ENCODE results near the gene WNT7A. TPM values are rescaled to one million over a fixed set of nuclear protein-coding genes. Genes with fewer than 3 reads are reported as not detected.

WNT7A gene
- total RNA-seq, 1 donor from 2014 or later: 10.3 TPM

DNA sequence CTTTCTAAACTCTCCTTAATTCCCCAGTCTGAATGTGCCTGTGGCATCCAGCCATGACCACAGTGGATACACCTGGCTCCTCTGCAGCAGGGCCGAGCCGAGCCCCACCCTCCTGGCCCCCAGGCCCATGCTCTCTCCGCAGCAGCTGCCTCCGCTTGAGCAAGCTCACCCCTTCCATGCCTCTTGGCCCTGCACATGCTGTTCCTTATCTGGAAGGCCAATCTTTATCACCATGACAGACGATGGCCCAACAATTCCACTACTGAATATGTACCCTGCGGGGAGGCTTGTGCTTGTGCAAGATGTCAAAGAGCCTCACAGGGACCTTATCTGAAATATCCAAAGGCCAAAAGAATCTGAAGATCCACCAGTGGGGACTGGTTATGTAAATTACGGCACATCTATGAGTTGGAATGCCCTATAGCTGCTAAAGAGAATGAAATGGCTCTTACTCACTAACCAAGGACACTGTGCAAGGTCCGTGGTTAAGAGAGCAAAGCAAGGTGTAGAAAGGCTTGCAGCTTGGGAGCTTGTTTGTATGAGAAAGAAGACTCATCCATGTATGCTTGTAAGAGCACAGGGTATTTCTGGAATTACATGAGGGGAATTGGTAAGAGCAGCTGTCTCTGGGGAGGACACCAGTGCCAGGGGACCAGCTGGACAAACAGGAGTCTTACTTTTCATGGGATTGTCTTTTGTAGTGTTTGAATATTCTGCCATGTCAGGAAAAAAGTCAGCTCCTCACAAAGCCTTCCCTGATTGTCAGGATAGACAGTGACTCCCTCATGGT, 55.2 kb downstream of the WNT7A start:
- TF ChIP-seq, protein P1, sequence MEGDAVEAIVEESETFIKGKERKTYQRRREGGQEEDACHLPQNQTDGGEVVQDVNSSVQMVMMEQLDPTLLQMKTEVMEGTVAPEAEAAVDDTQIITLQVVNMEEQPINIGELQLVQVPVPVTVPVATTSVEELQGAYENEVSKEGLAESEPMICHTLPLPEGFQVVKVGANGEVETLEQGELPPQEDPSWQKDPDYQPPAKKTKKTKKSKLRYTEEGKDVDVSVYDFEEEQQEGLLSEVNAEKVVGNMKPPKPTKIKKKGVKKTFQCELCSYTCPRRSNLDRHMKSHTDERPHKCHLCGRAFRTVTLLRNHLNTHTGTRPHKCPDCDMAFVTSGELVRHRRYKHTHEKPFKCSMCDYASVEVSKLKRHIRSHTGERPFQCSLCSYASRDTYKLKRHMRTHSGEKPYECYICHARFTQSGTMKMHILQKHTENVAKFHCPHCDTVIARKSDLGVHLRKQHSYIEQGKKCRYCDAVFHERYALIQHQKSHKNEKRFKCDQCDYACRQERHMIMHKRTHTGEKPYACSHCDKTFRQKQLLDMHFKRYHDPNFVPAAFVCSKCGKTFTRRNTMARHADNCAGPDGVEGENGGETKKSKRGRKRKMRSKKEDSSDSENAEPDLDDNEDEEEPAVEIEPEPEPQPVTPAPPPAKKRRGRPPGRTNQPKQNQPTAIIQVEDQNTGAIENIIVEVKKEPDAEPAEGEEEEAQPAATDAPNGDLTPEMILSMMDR (conservative IDR thresholded peaks at IDR 0.05; ENCODE audit: low read depth, low read length): no peak
- H3K4me3 ChIP-seq (ENCODE audit: low read depth, low read length): no peak overlapping the region
- no peak for DNase-seq (ENCODE audit: low read depth)

DNA sequence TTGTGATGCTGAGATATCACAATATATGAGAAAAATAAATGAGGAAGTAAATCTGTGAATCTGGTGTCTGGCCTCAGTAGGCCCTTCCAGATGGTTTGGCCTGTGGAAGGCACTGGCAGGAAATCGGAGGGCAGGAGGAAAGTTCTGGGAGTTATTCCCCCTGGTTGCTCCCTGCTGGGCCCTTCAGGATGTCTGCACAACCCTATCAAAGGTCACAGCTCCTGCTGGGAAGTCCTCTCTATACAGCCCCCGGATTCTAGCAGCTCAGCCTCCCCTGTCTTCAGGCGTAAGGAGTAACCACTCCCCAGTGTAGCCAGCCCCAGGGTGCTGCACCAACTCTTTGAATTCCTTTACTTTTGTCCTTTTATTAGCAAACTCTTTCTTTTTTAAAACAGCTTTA, 56.2 kb downstream of the WNT7A start:
- TF ChIP-seq, protein P1 (conservative IDR thresholded peaks at IDR 0.05; ENCODE audit: low read depth, low read length): no peak
- H3K4me3 ChIP-seq (ENCODE audit: low read depth, low read length): no peak overlapping the region
- DNase-seq (ENCODE audit: low read depth): no peak

DNA sequence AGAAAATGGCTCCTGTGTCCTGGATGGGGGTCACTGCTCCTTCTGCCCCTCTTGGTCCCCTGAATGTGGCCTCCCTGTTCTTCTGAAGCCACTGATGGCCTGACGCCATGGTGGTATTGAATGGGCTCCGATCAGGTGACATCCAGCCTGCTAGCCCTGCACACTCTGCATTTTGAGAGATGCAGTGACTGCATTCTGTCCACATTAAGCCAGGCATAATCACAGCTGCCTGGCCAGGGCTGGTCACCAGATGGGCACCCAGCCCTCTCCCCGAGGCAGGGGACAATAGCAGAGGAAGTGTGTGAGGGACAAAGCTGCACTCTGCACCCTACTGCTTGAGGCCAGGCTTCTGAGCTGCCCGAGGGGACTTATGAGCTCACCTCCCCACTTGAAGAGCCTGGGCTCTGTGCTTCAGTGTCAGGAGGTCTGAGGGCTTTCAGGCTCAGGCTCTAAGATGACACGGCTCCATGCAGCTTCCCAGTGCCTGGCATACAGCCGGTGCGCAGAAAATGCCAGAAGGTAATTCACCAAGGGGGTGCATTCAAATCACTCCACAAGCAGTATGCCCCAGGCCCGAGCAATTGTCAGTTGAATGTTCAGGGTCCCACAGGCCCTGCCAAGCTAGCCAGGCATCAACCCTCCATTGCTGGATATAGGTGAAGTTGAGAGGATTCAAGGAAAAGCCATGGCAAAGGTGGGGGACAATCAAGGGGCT, 56.8 kb downstream of the WNT7A start:
- TF ChIP-seq, protein P1 (conservative IDR thresholded peaks at IDR 0.05; ENCODE audit: low read depth, low read length): no peak
- no peak overlapping the region for H3K4me3 ChIP-seq (ENCODE audit: low read depth, low read length)
- no peak for DNase-seq (ENCODE audit: low read depth)

DNA sequence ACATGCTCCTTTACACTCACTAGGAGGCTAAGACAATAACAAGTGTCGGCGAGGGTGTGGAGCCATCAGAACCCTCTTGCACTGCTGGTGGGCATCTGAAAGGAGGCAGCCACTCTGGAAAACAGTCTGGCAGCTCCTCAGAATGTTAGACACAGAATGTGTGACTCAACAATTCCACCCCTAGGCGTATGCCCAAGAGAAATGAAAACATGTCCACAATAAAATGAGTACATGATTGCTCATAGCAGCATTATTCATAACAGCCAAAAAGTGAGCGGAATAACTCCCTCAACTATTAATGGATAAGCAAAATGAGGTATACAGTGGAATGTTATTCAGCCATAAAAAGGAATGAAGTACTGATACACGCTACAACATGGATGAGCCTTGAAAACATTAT, 57.8 kb downstream of the WNT7A start:
- TF ChIP-seq, protein P1 (conservative IDR thresholded peaks at IDR 0.05; ENCODE audit: low read depth, low read length): no peak
- DNase-seq (ENCODE audit: low read depth): no peak
- H3K4me3 ChIP-seq (ENCODE audit: low read depth, low read length): no peak overlapping the region

DNA sequence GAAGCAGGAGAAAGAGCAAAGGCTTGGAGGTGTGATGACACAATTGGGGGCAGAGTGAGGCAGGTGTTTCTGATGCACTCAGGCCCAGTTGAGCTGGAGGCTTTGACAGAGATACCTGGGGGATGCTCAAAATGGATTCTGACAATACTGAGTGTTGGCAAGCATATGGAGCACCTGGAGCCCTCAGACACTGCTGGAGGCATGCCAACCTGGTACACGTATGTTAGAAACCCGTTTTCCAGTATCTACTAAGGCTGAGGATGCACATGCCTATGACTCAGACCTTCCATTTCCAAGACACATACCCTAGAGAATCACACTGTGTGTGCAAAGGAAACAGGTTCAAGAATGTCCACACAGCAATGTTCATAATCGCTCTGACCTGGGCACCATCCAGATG, 58.7 kb downstream of the WNT7A start:
- TF ChIP-seq, protein P1 (conservative IDR thresholded peaks at IDR 0.05; ENCODE audit: low read depth, low read length): no peak
- H3K4me3 ChIP-seq (ENCODE audit: low read depth, low read length): no peak overlapping the region
- no peak for DNase-seq (ENCODE audit: low read depth)

DNA sequence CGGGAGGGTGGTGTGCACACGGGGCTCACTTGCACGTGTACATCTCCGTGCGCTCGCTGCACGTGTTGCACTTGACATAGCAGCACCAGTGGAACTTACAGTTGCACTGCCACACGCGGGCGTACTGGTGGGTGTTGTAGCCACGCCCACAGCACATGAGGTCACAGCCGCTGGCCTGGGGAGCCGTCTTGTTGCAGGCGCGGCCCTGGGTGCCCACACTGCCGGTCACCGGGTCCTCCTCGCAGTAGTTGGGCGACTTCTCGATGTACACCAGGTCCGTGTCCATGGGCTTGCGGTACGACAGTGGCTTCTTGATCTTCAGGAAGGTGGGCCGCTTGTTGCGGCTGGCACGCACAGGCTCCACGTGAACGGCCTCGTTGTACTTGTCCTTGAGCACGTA, 61.0 kb downstream of the WNT7A start:
- no peak overlapping the region for H3K4me3 ChIP-seq (ENCODE audit: low read depth, low read length)
- no peak for DNase-seq (ENCODE audit: low read depth)
- TF ChIP-seq, protein P1 (conservative IDR thresholded peaks at IDR 0.05; ENCODE audit: low read depth, low read length): no peak

All from epithelial cell of proximal tubule (primary cell).